ENCODE data around the gene TTC7B.

DNA sequence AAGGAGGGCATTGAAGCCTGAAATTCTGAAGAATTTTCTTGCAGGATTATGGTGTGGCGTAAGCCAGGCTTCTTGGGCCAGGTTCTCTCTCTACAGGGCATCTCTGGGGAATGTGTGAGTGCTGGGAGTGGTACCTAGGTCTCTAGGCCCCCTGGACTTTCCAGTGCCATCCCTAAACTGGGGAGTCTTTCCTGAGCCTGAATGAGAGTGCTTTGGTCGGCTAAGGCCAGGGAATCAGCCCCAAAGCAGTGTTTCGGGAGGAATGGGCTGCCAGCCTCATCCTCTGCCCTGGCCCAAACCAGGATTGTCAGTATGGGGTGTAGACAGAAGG is 325.5 kb downstream of the TTC7B start:
- TF ChIP-seq, protein P1, sequence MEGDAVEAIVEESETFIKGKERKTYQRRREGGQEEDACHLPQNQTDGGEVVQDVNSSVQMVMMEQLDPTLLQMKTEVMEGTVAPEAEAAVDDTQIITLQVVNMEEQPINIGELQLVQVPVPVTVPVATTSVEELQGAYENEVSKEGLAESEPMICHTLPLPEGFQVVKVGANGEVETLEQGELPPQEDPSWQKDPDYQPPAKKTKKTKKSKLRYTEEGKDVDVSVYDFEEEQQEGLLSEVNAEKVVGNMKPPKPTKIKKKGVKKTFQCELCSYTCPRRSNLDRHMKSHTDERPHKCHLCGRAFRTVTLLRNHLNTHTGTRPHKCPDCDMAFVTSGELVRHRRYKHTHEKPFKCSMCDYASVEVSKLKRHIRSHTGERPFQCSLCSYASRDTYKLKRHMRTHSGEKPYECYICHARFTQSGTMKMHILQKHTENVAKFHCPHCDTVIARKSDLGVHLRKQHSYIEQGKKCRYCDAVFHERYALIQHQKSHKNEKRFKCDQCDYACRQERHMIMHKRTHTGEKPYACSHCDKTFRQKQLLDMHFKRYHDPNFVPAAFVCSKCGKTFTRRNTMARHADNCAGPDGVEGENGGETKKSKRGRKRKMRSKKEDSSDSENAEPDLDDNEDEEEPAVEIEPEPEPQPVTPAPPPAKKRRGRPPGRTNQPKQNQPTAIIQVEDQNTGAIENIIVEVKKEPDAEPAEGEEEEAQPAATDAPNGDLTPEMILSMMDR (IDR thresholded peaks at IDR 0.05; ENCODE audit: low read length) = no peak
- no peak for TF ChIP-seq EZH2 (IDR thresholded peaks at IDR 0.05; ENCODE audit: borderline replicate concordance, low read length)
